K562 (cell line): ENCODE measurements around the gene CSTB. TPM values are rescaled to one million over a fixed set of nuclear protein-coding genes. Genes with fewer than 3 reads are reported as not detected.

Experiments used
- ATAC-seq: fragments of 200-7000 bp; cut with Tn5 transposase; 3 replicates; pipeline ENCODE4 v1.9.1; 2020; ENCODE audit warnings: moderate library complexity
- BruUV-seq: library from RNA; stranded (reverse); fragments of 400-500 nt; replicated peaks from 2 replicates; lab custom pipeline; 2021; lab: Mats Ljungman, UMichigan
- CTCF ChIA-PET: fragments of 300-600 bp; formaldehyde crosslinking; extraction: SDS; loops from one replicate; lab custom pipeline; 2021; ENCODE audit warnings: low intra/inter-chr PET ratio; lab: Yijun Ruan, JAX
- POLR2A ChIA-PET: fragments of 300-600, 350-650 bp; sonication (Branson Sonifier 250); formaldehyde crosslinking; extraction: SDS; loops from one replicate; lab custom pipeline; 2021; ENCODE audit warnings: antibody characterized with exemption, inconsistent platforms; lab: Yijun Ruan, JAX
- DNase-seq, 4 experiments: peaks; one replicate each; pipeline versions ENCODE4 v3.0.0 to v3.0.0-alpha.2; 2011 to 2018; ENCODE audit warnings: low spot score in 3 of 4, mixed read lengths in 3 of 4; ENCODE audit errors: extremely low read depth in 1 of 4
- FAIRE-seq: peaks from 2 replicates; lab custom pipeline; 2011; peaks lifted over from hg19 to GRCh38; lab: Jason Lieb, UNC
- H2AFZ ChIP-seq: 2 replicates; pipeline ENCODE4 v1.6.0; 2011; ENCODE audit warnings: low read depth, low read length, control low read depth, inconsistent platforms
- H3K27ac ChIP-seq: fragments of 200-600 bp; 3 replicates; pipeline ENCODE4 v1.8.0; 2011; ENCODE audit warnings: low read depth, mild to moderate bottlenecking, control low read depth, inconsistent platforms, low read length, moderate library complexity, mixed read lengths; ENCODE audit errors: extremely low read depth
- H3K27me3 ChIP-seq, 2 experiments: fragments of 300-600 bp in 1 of 2; 2 replicates in 1 of 2; 3 replicates in 1 of 2; pipeline versions ENCODE4 v1.6.0 to v1.8.0; 2011; ENCODE audit warnings: inconsistent platforms in 2 of 2, low read length in 2 of 2, mild to moderate bottlenecking in 1 of 2, mixed read lengths in 1 of 2, moderate library complexity in 1 of 2; ENCODE audit not compliant: control insufficient read depth in 2 of 2, insufficient read depth in 2 of 2
- H3K36me3 ChIP-seq: fragments of 300-600 bp; 3 replicates; pipeline ENCODE4 v1.8.0; 2011; ENCODE audit warnings: mild to moderate bottlenecking, low read length, inconsistent platforms; ENCODE audit not compliant: control insufficient read depth, insufficient read depth
- H3K4me1 ChIP-seq, 2 experiments: fragments of 200-600 bp in 1 of 2; replicated peaks in 1 of 2; 2 replicates in 1 of 2; 3 replicates in 1 of 2; pipeline versions ENCODE4 v1.5.1 to v1.8.0; 2011; ENCODE audit warnings: inconsistent platforms in 2 of 2, low read length in 2 of 2, mild to moderate bottlenecking in 1 of 2, mixed read lengths in 1 of 2, moderate library complexity in 1 of 2; ENCODE audit not compliant: control insufficient read depth in 2 of 2, insufficient read depth in 2 of 2
- H3K4me2 ChIP-seq: 2 replicates; pipeline ENCODE4 v1.6.1; 2011; ENCODE audit warnings: low read length, control low read depth, inconsistent platforms, mixed read lengths; ENCODE audit not compliant: insufficient read depth
- H3K4me3 ChIP-seq: fragments of 200-600 bp; sonication (generic), shearing (Covaris generic); 2 replicates; pipeline ENCODE4 v1.5.1; 2016; ENCODE audit warnings: control low read depth, inconsistent platforms
- H3K79me2 ChIP-seq: fragments of 200-600 bp; 3 replicates; pipeline ENCODE4 v1.8.0; 2011; ENCODE audit warnings: low read length, inconsistent platforms; ENCODE audit not compliant: control insufficient read depth, insufficient read depth
- H3K9ac ChIP-seq, 2 experiments: 2 replicates each; pipeline versions ENCODE4 v1.6.0 to v1.6.1; 2011; ENCODE audit warnings: low read depth in 2 of 2, low read length in 2 of 2, control low read depth in 1 of 2, inconsistent platforms in 1 of 2, mild to moderate bottlenecking in 1 of 2, mixed read lengths in 1 of 2; ENCODE audit not compliant: insufficient read depth in 1 of 2
- H3K9me1 ChIP-seq: one replicate; pipeline ENCODE4 v1.6.0; 2011; ENCODE audit warnings: inconsistent platforms, mild to moderate bottlenecking, low read length, moderate library complexity; ENCODE audit not compliant: control insufficient read depth, insufficient read depth
- H3K9me3 ChIP-seq: replicated peaks from 2 replicates; pipeline ENCODE4 v1.5.1; 2011; ENCODE audit warnings: low read depth, low read length, inconsistent platforms; ENCODE audit not compliant: control insufficient read depth, insufficient read depth
- H4K20me1 ChIP-seq: replicated peaks from 2 replicates; pipeline ENCODE4 v1.6.1; 2011; ENCODE audit warnings: low read length, inconsistent platforms, mixed read lengths; ENCODE audit not compliant: control insufficient read depth, insufficient read depth
- POLR2A ChIP-seq: fragments of 450-650 bp; conservative IDR thresholded peaks from 2 replicates; pipeline ENCODE4 v1.6.1; 2016
- POLR2G ChIP-seq: fragments of 200-400 bp; formaldehyde crosslinking; IDR thresholded peaks from 2 replicates; pipeline ENCODE4 v1.6.1; 2017; ENCODE audit warnings: low read depth, mild to moderate bottlenecking, antibody characterized with exemption, low read length, moderate library complexity
- TRIM25 ChIP-seq: fragments of 450-650 bp; IDR thresholded peaks from 2 replicates; pipeline ENCODE4 v1.7.0; 2016; ENCODE audit warnings: borderline replicate concordance
- WGBS: fragments of 100-300 bp; shearing (Covaris generic); methylation state at CpG from one replicate; pipeline ENCODE4 v1.1.6; 2016; ENCODE audit warnings: low coverage, mixed read lengths; ENCODE audit not compliant: insufficient coverage; ENCODE audit errors: missing lambda C conversion rate; 5-methylcytosine and 5-hydroxymethylcytosine counted together
- in situ Hi-C: fragments of 300-500 bp; cut with MboI; formaldehyde crosslinking; loops from 4 replicates; pipeline ENCODE4 v1.15.0; 2018; ENCODE audit warnings: inconsistent platforms, mixed read lengths
- intact Hi-C: fragments of 100-400 bp; cut with micrococcal nuclease; formaldehyde crosslinking; loops from 2 replicates; pipeline ENCODE4 v1.14.2; 2022
- polyA plus RNA-seq, 8 experiments: library from polyadenylated mRNA; depleted of rRNA in 4 of 8; stranded (reverse) in 5 of 8; unstranded in 3 of 8; fragments of >200 nt; fragmentation: Nextera tagmentation in 2 of 8; fragmentation: Illumina TruSeq in 1 of 8; extraction: Ambion mirVana in 2 of 8; extraction: Trizol in 1 of 8; gene quantifications; 2 replicates each; pipeline versions ENCODE4 v1.2.1 to v1.2.3, GENCODE V29; 2011 to 2014; ENCODE audit warnings: inconsistent platforms in 1 of 8, missing spikeins in 1 of 8
- total RNA-seq, 7 experiments: library from RNA; depleted of rRNA in 6 of 7; stranded (reverse); fragments of >200 nt in 6 of 7; fragmentation: Illumina TruSeq in 2 of 7; extraction: Trizol in 2 of 7; gene quantifications; 2 replicates each; pipeline versions ENCODE4 v1.2.1 to v1.2.3, GENCODE V29; 2011 to 2021; ENCODE audit warnings: low replicate concordance in 1 of 7

CSTB gene
- total and polyA plus RNA-seq, 9 of the 15 experiments (the other 6 are each of a cell fraction or from before 2014, with no cell fraction given) = 12.4 to 65.0 (median 31.7) TPM

GRCh38 chr21:43813656-43813980 lies 37.5 kb upstream of the CSTB start:
- Histone ChIP-seq H3K9me1 (no peaks in the 10 kb centered on the region), H3K27ac (no peak overlapping the region), H3K4me2 (no peak overlapping the region), H3K27me3 (no peaks in the 10 kb centered on the region; a peak in 1 of 5 replicates), H3K9me3 (no peaks in the 10 kb centered on the region), H2AFZ (no peak overlapping the region), H4K20me1 (0 out of 2 replicates have a peak, but pooled peaks cover 1% of the 10 kb centered on the region), H3K36me3 (peaks cover 3% of the 10 kb centered on the region; the same call in 1 of the 3 replicates), H3K4me1 (peaks cover 17 to 96% of the 10 kb centered on the region in 2 experiments), H3K9ac (no peak overlapping the region), H3K79me2 (no peaks in the 10 kb centered on the region), H3K4me3 (no peak overlapping the region)
- intact Hi-C loops = loop anchor here (5.0 kb wide), 1 partner anchor 84 kb away; no protein-coding TSS in a partner anchor
- CTCF ChIA-PET = no interaction called here
- no peak for FAIRE-seq
- POLR2A ChIA-PET = interaction anchor here (0.6 to 1.0 kb wide), 2 partner anchors 18 to 201 kb away, joined by 3 read pairs; no protein-coding TSS in a partner anchor
- TF ChIP-seq TRIM25 (no peak), POLR2A (peak; percentile 37; the same call in 1 of the 2 replicates), POLR2G (peak; percentile 26; the same call in 1 of the 2 replicates)
- in situ Hi-C loops = loop anchor here (5.0 kb wide), 1 partner anchor 129 kb away; no protein-coding TSS in a partner anchor
- no TSS peak for BruUV-seq
- ATAC-seq = no peak
- 55% methylated on average over 3 of the region's 5 CpGs for WGBS
- no peak for DNase-seq
